SKM-1 (cell line): Measurements from ENCODE around the gene C12orf75.
"Not testable (repeated sequence)": the region's sequence is repeated elsewhere in the genome, so short reads cannot be mapped to it uniquely, and the experiment has no call there.

Source experiments
- DNase-seq: peaks from one replicate; lab custom pipeline; 2025; ENCODE audit not compliant: unreplicated experiment; lab: John Stamatoyannopoulos, UW

The C12orf75 gene

GRCh38 chr12:105368047-105368646 is 37.7 kb downstream of the C12orf75 start:
- DNase-seq = no peak

GRCh38 chr12:105369014-105369413 is 38.5 kb downstream of the C12orf75 start:
- no peak for DNase-seq

GRCh38 chr12:105374303-105374702 is 43.8 kb downstream of the C12orf75 start:
- no peak for DNase-seq

GRCh38 chr12:105377077-105377476 is 46.6 kb downstream of the C12orf75 start:
- DNase-seq = no peak

GRCh38 chr12:105378911-105379310 is 48.4 kb downstream of the C12orf75 start:
- no peak for DNase-seq

- peak; percentile 0 for DNase-seq
These were observed 52.5 kb downstream of the C12orf75 start for GRCh38 chr12:105382771-105383622.

- DNase-seq = no peak
These were observed 53.7 kb downstream of the C12orf75 start for GRCh38 chr12:105384220-105384619.

GRCh38 chr12:105384916-105385535 is 54.5 kb downstream of the C12orf75 start:
- no peak for DNase-seq

- DNase-seq = no peak
These were observed 55.9 kb downstream of the C12orf75 start for GRCh38 chr12:105386431-105386830.

GRCh38 chr12:105391231-105391630 is 60.7 kb downstream of the C12orf75 start:
- no peak for DNase-seq

- no peak for DNase-seq
These were observed 63.1 kb downstream of the C12orf75 start for GRCh38 chr12:105393587-105393986.

GRCh38 chr12:105396024-105396423 is 65.5 kb downstream of the C12orf75 start:
- no peak for DNase-seq

GRCh38 chr12:105396983-105397382 is 66.5 kb downstream of the C12orf75 start:
- no peak for DNase-seq

- DNase-seq = no peak
These were observed 68.4 kb downstream of the C12orf75 start for GRCh38 chr12:105398930-105399329.

GRCh38 chr12:105399428-105400081 is 69.1 kb downstream of the C12orf75 start:
- DNase-seq = no peak

GRCh38 chr12:105400227-105400626 is 69.7 kb downstream of the C12orf75 start:
- DNase-seq = no peak

GRCh38 chr12:105401198-105401597 is 70.7 kb downstream of the C12orf75 start:
- DNase-seq = no peak

- no peak for DNase-seq
These were observed 71.9 kb downstream of the C12orf75 start for GRCh38 chr12:105402366-105402765.

- no peak for DNase-seq
These were observed 72.6 kb downstream of the C12orf75 start for GRCh38 chr12:105403095-105403494.

- not testable (repeated sequence) for DNase-seq
These were observed 73.6 kb downstream of the C12orf75 start for GRCh38 chr12:105404134-105404533.

GRCh38 chr12:105406497-105406896 is 76.0 kb downstream of the C12orf75 start:
- DNase-seq = no peak
